ENCODE results near the gene ITGA3.

- no peak for TF ChIP-seq POLR2AphosphoS5 (IDR thresholded peaks at IDR 0.05; ENCODE audit: low read depth, low read length)
- TF ChIP-seq POLR2A (IDR thresholded peaks at IDR 0.05; ENCODE audit: low read depth, low read length), result no peak
- no peak for TF ChIP-seq SPI1 (IDR thresholded peaks at IDR 0.05; ENCODE audit: low read depth, low read length)
- no peak for TF ChIP-seq TAF1 (IDR thresholded peaks at IDR 0.05; ENCODE audit: low read depth, low read length)
- TF ChIP-seq PAX5 (IDR thresholded peaks at IDR 0.05; ENCODE audit: insufficient read depth, low read length, severe bottlenecking), result no peak
Measured at GRCh38 chr17:50130559-50131305, 74.8 kb downstream of the ITGA3 start.

All from GM12891 (cell line).